IPS-NIHi7 (cell line): Measurements from ENCODE around the gene PRUNE2.

Experiments used
- DNase-seq: peaks from one replicate; pipeline ENCODE4 v3.0.0; 2012; ENCODE audit warnings: mixed read lengths; ENCODE audit errors: extremely low spot score

The PRUNE2 gene

DNA sequence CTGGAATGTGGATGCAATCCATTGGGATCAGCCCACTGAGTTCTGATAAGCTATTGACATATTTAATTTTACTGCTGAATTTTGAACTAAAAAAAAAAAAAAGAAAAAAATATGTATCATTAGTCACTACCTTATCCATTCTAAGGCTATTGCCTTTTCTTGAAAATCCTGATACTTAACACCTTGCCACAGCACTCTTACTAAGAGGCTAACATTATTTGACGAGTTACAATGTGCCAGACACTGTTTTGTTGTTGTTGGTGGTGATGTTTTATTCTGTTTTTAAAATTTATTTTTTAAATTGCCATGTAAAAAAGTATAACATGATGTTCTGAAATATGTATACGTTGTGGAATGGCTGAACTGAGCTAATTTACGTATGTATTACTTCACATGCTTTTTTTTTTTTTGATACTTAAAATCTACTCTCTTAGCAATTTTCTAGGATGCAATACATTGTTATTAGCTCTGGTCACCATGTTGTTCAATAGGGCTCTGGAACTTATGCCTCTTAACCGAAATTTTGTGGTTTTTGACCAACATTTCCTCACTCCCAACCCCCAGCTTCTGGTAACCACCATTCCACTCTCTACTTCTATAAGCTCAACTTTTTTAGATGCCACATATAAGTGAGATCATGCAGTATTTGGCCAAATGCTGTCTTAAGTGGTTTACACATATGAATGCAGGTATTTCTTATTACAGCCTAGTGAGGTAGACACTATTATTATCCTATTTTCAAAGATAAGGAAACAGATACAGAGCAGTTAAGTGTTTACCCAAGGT, 276.5 kb downstream of the PRUNE2 start:
- no peak for DNase-seq

DNA sequence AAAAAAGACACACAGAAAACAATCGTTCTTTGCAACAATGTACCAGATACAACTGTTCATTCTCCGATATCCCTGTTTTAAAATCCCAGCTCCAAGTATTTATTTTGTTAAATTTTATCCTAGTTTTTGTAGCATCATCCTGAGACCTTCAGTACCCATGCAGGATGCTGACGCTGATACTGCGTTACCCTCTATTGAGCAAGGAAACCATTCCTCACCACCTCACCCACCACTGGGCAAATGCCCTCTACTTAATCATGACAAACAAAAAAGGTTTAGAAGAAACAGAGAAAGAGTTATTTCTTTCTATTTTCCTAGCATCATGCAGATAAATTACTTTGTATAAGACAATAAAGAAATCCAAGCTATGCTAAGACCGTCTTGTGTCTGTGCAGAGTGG, 277.8 kb downstream of the PRUNE2 start:
- no peak for DNase-seq

DNA sequence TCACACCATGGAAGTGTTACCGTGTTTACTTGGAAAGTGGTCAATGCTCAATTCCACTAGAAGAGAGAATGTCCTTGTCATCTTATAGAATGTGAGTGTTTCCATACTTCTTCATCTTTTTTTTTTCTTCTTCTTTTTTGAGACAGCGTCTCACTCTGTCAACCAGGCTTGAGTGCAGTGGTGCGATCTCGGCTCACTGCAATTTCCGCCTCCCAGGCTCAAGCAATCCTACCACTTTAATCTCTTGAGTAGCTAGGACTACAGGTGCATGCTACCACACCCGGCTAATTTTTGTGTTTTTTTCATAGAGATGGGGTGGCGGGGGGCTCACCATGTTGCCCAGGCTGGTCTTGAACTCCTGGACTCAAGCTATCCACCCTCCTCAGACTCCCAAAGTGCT, 278.9 kb downstream of the PRUNE2 start:
- DNase-seq = no peak

DNA sequence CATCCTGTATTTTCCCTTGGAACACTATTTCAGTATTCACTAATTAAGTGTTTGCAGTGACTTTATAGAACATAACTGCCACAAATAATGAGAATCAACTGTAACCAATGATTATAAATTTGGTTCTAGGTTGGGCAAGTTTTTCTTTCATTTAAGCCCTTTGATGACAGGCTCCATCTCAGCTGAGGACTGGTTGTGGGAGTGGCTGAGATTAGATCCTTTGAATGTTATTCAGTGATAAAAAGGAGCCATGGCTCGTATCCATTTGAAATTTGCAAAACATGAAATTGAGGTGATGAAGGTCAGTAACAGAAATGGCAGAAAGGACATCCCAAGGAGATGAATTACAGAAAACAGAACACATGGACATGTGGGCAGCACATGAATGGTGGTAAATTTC, 279.8 kb downstream of the PRUNE2 start:
- no peak for DNase-seq

GRCh38 chr9:76624391-76625048, 281.4 kb downstream of the PRUNE2 start:
- no peak for DNase-seq

GRCh38 chr9:76620996-76621395, 284.9 kb downstream of the PRUNE2 start:
- DNase-seq = no peak

GRCh38 chr9:76620581-76620980, 285.3 kb downstream of the PRUNE2 start:
- DNase-seq = no peak

GRCh38 chr9:76619640-76620039, 286.3 kb downstream of the PRUNE2 start:
- no peak for DNase-seq

GRCh38 chr9:76619197-76619596, 286.7 kb downstream of the PRUNE2 start:
- no peak for DNase-seq

DNA sequence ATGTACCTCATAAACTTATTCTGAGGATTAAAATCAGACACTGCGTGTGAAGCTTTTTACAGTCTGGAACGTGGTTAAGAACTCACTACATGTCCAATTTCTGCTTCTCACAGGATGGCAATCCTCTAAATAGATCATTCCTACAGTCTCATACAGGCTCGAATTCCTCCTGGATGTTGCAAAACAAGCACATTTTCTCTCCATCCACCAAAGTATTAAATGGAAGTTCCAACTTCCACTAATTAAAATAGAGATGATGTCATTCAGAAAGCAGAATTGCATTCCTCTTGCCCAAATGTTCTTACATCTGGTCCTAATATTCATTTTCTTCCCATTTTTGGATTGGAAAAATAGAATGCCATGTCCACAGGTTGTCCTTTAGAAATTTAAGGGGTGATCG, 287.2 kb downstream of the PRUNE2 start:
- DNase-seq = no peak

- no peak for DNase-seq
Observed at GRCh38 chr9:76617497-76618175, 288.3 kb downstream of the PRUNE2 start.

DNA sequence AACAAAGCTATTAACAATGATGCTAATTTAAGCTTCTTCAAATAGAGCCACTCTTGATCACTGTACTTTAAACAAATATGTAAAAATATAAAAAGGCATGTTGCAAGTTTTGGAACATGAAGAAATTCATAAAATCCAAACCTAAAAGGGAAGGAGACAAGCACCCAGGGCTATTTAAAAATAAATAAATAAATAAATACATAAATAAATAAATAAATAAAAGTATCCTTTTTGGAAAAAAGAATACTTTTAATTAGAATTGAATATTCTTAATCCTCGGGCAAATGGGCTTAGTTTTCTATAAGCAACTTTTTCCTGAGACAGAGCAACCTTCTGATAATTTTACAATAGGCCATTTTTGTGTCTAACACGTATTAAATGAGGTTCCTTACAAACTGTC, 289.1 kb downstream of the PRUNE2 start:
- DNase-seq = no peak

DNA sequence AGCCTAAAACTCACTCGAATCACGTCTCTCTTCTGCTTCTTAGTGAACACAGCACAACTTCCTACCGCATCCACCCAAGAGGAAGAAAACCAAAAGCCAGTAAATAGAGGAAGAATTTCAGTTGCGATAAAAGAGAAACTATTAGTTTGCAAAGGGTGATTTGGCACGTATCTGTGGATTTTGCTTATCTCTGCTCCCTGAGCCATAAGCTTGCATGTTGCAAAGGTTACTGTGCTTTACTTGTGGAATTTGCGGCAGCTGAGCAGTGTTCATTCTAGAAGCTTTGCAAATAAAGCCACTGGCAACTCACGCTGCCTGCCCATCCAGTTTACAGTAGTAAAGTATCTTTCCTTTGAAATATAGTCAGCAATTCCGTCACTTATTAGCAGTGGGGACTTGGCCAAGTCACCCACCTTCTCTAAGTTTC, 290.7 kb downstream of the PRUNE2 start:
- DNase-seq = no peak

DNA sequence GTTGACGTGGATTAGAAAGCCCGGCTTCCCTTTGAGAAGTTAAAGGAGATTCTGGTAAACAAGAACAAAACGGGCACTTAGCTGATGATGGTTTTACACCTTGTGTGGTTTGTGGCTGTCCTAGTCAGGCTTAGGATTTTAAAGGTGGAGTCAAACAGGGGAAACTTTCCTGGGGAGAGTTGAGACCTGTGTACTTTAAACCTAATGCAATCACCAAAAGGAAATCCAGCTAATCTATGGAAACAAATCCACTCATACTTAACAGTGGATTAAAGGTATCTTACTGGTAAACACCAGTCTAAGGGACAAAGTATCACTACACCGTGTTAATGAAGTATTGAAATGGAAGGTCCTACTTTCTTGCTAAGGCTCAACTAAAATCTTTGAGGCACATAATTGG, 291.9 kb downstream of the PRUNE2 start:
- DNase-seq = no peak

- no peak for DNase-seq
Observed at GRCh38 chr9:76613150-76613781, 292.6 kb downstream of the PRUNE2 start.

- DNase-seq = no peak
Observed at GRCh38 chr9:76610011-76610352, 295.9 kb downstream of the PRUNE2 start.

GRCh38 chr9:76609285-76610010, 296.5 kb downstream of the PRUNE2 start:
- no peak for DNase-seq

DNA sequence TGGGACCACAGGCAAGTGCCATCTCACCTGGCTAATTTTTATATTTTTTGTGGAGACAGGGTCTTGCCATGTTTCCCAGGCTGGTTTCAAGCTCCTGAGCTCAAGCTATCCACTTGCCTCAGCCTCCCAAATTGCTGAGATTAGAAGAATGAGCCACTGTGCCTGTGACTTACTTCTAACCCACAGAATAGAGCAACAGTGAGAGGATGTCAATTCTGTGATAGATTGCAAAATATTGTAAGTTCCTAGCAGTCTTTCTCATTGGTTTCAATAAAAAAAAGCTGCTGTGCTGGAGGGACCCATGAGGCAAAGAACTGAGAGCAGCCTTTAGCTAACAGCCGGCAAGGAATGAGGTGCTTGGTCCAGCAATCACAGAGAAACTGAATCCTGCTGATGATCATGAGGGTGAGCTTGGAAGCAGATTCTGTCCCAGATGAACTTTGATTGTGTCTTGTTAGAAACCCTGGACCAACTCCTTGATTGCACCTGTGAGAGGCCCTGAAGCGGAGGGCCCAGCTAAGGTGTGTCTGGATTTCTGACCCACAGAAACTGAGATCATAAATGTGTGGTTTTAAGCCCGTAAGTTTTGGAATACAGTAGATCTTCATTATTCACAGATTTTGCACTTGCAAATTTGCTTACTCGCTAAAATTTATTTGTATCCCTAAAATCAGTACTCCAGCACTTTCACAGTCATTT, 297.2 kb downstream of the PRUNE2 start:
- DNase-seq = no peak

DNA sequence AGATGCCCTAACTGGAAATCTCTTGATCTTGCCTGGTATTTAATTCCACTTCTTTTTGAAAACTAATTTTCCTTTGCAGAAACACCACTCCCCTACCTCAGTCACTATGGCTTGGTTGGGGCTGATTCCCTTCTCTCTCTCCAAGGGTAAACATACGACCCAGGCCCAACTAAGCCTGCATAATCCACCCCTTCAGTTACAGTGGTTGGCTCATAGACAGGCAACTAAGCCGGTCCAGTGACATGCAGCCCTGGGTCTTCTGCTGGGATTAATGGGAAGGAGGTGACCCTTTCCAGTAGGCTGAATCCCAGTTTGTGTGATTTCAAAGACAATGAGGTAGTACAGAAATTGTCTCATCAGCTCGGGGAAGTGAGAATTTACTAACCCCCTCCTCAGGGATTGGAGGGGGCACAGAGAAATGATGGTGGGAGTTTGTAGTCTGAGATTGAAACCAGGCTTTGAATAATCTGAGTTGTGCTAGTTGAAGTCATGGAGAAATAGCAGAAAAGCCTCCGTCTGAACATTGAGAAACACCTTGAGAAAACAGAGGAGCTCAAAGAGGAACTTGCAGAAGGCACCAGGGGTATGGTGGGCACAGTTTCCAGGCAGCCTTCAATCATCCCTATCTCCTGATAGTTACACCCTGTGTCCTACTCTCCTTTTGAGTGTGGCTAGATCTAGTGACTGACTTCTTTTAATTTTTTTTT, 298.0 kb downstream of the PRUNE2 start:
- DNase-seq = no peak

- DNase-seq = no peak
Observed at GRCh38 chr9:76605321-76605900, 300.5 kb downstream of the PRUNE2 start.
